ENCODE data around the gene FAM186B.

Gene FAM186B

DNA sequence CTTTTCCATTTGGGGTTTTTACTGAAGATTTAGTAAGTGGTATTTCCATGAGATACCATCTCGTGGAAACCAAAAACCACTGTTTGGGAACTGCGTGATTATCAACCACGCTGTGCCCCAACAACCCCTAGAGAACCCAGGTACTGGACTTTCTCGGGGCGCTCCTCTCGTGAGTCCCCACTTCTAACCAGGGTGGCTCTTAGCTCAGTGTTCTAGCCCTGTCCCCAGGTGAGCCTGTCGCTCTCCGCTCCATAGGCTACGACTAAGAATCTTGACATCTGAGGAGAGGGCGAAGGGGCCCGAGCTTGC is 38.2 kb downstream of the FAM186B start:
- Histone ChIP-seq H3K27me3 (ENCODE audit: low read depth, low read length) (no peaks in the 10 kb centered on the region), H3K79me2 (ENCODE audit: low read length) (peaks cover 32% of the 10 kb centered on the region), H3K4me3 (ENCODE audit: low read length) (peak overlapping the region; percentile 97), H3K9me3 (ENCODE audit: insufficient read depth, low read length) (no peaks in the 10 kb centered on the region), H2AFZ (ENCODE audit: low read depth, low read length) (peak overlapping the region; percentile 94), H3K36me3 (replicated peaks; ENCODE audit: low read depth, low read length) (peaks cover 16% of the 10 kb centered on the region), H3K4me2 (ENCODE audit: low read length) (peak overlapping the region; percentile 92), H3K27ac (ENCODE audit: low read length) (peak overlapping the region; percentile 74), H3K9ac (ENCODE audit: low read length) (peak overlapping the region; percentile 96), H3K4me1 (ENCODE audit: low read length) (peaks cover 10% of the 10 kb centered on the region), H4K20me1 (ENCODE audit: insufficient read depth, low read length) (no peaks in the 10 kb centered on the region)
- TF ChIP-seq EZH2phosphoT487 (IDR thresholded peaks at IDR 0.05; ENCODE audit: low read depth): no peak
- TF ChIP-seq, protein P1, sequence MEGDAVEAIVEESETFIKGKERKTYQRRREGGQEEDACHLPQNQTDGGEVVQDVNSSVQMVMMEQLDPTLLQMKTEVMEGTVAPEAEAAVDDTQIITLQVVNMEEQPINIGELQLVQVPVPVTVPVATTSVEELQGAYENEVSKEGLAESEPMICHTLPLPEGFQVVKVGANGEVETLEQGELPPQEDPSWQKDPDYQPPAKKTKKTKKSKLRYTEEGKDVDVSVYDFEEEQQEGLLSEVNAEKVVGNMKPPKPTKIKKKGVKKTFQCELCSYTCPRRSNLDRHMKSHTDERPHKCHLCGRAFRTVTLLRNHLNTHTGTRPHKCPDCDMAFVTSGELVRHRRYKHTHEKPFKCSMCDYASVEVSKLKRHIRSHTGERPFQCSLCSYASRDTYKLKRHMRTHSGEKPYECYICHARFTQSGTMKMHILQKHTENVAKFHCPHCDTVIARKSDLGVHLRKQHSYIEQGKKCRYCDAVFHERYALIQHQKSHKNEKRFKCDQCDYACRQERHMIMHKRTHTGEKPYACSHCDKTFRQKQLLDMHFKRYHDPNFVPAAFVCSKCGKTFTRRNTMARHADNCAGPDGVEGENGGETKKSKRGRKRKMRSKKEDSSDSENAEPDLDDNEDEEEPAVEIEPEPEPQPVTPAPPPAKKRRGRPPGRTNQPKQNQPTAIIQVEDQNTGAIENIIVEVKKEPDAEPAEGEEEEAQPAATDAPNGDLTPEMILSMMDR (IDR thresholded peaks at IDR 0.05; ENCODE audit: low read depth, low read length): no peak

DNA sequence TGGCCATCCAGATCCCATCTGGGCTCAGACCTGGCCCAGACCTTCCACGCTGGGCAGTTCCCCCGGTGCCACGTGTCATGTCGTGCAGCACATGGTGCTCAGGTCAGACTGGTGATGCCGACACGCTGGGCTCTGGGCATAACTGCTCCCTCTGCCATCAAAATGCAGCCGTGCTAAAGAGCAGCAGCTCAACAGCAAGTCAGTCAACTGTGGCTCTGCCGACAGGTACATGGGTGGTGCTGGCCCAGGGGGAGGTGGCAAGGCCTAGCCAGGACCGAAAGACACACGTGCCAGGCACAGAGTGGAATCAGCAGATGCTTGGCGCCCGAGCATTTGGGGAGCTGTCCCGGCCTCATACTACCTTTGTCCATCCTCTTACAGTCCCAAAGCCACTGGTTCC is 39.1 kb downstream of the FAM186B start:
- H3K9me3 ChIP-seq (ENCODE audit: insufficient read depth, low read length): no peaks in the 10 kb centered on the region
- TF ChIP-seq, protein P1 (IDR thresholded peaks at IDR 0.05; ENCODE audit: low read depth, low read length): no peak
- no peak for TF ChIP-seq EZH2phosphoT487 (IDR thresholded peaks at IDR 0.05; ENCODE audit: low read depth)
- H3K79me2 ChIP-seq (ENCODE audit: low read length): peaks cover 32% of the 10 kb centered on the region
- H3K4me3 ChIP-seq (ENCODE audit: low read length): peak overlapping the region; percentile 97; the same call in 1 of the 2 replicates
- H4K20me1 ChIP-seq (ENCODE audit: insufficient read depth, low read length): no peaks in the 10 kb centered on the region
- no peak overlapping the region for H2AFZ ChIP-seq (ENCODE audit: low read depth, low read length)
- peaks cover 20% of the 10 kb centered on the region for H3K36me3 ChIP-seq (replicated peaks; ENCODE audit: low read depth, low read length)
- H3K27me3 ChIP-seq (ENCODE audit: low read depth, low read length): no peaks in the 10 kb centered on the region
- peaks cover 10% of the 10 kb centered on the region for H3K4me1 ChIP-seq (ENCODE audit: low read length)
- no peak overlapping the region for H3K27ac ChIP-seq (ENCODE audit: low read length)
- H3K4me2 ChIP-seq (ENCODE audit: low read length): peak overlapping the region; percentile 92
- no peak overlapping the region for H3K9ac ChIP-seq (ENCODE audit: low read length)

DNA sequence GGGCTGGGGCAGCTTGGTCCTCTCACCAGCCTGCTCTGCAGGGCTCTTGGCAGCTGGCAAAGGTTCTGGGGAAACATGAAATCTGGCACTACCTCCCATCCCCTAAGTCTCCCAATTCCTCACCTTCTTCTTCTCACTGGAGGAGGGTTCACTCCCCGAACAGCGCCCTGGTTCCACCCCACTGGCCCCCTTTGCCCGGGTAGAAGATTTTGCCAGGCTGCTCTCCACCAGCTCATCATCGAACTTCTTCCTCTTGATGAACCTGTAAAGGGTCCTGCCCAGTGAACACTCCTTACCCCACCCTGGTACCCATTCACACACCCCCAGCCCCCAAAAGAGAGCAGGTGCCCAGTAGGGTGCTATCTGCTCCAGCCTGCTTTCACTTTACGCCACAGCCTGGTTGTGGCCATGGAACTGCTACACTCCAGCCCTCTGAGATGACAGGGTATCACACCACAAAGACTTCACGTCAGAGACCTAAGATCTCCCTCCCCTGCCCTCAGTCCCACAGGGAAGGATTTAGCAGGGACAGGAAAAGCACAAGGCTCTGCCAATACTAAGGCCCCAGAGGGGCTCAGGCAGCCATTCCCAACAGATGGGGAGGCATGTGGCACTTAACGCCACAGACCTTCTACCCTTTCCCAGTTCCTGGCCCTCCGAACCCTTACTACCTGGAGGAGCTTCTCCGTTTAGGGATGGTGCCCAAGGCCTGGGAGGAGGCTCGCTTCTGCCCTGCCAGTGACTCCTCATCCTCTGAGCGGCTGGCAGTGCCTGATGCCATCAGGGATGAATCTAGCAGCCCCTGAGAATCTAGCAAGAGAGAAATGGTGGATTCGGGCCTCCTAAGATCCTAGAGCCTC is 39.8 kb downstream of the FAM186B start:
- H3K27ac ChIP-seq (ENCODE audit: low read length): no peak overlapping the region
- peaks cover 10% of the 10 kb centered on the region for H3K4me1 ChIP-seq (ENCODE audit: low read length)
- TF ChIP-seq EZH2phosphoT487 (IDR thresholded peaks at IDR 0.05; ENCODE audit: low read depth): no peak
- TF ChIP-seq, protein P1 (IDR thresholded peaks at IDR 0.05; ENCODE audit: low read depth, low read length): no peak
- no peaks in the 10 kb centered on the region for H3K27me3 ChIP-seq (ENCODE audit: low read depth, low read length)
- no peak overlapping the region for H3K4me3 ChIP-seq (ENCODE audit: low read length)
- H4K20me1 ChIP-seq (ENCODE audit: insufficient read depth, low read length): no peaks in the 10 kb centered on the region
- H3K9me3 ChIP-seq (ENCODE audit: insufficient read depth, low read length): no peaks in the 10 kb centered on the region
- H3K9ac ChIP-seq (ENCODE audit: low read length): no peak overlapping the region
- H3K79me2 ChIP-seq (ENCODE audit: low read length): peaks cover 30% of the 10 kb centered on the region
- no peak overlapping the region for H3K4me2 ChIP-seq (ENCODE audit: low read length)
- H3K36me3 ChIP-seq (replicated peaks; ENCODE audit: low read depth, low read length): peaks cover 26% of the 10 kb centered on the region
- no peak overlapping the region for H2AFZ ChIP-seq (ENCODE audit: low read depth, low read length)

DNA sequence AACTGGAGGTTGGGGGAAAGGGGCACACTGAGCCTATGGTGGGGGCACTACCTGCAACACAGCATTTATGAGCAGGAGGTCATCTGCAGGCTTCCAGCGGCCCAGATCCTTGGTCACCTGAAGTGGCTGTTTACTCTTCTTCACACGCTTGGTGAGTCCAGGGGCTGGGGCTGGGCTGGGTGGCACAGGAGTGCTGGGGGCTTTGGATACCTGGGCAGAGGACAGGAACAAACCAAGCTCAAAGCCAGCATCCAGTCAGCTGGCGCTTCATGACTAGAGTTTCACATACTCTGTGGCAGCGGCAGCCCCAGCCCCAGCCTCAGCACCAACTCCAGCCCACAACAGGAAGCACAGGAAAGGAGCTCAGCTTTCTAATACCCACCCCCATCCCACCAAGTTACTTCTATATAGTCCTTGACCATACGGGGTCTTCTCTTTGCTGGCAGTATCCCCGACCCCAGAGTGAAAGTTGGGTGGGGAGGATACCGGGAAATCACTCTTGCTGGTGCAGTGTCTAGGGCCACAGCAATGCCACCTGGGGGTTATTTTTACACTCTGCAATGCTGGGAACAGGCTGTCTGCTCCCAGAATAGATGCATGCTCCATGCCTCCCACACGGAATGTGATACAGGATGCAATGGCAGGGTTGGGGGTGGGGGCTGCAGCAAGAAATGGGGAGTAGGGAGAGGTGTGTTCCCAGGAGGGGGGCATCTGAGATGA is 40.6 kb downstream of the FAM186B start:
- no peak overlapping the region for H3K4me2 ChIP-seq (ENCODE audit: low read length)
- peaks cover 32% of the 10 kb centered on the region for H3K36me3 ChIP-seq (replicated peaks; ENCODE audit: low read depth, low read length)

More for the DNA sequence above, 40.6 kb downstream of the FAM186B start:
- H3K27me3 ChIP-seq (ENCODE audit: low read depth, low read length): no peaks in the 10 kb centered on the region
- TF ChIP-seq, protein P1 (IDR thresholded peaks at IDR 0.05; ENCODE audit: low read depth, low read length): no peak
- TF ChIP-seq EZH2phosphoT487 (IDR thresholded peaks at IDR 0.05; ENCODE audit: low read depth): no peak
- H3K9me3 ChIP-seq (ENCODE audit: insufficient read depth, low read length): no peaks in the 10 kb centered on the region
- H3K9ac ChIP-seq (ENCODE audit: low read length): no peak overlapping the region
- no peaks in the 10 kb centered on the region for H4K20me1 ChIP-seq (ENCODE audit: insufficient read depth, low read length)
- H3K79me2 ChIP-seq (ENCODE audit: low read length): peaks cover 26% of the 10 kb centered on the region
- H3K27ac ChIP-seq (ENCODE audit: low read length): no peak overlapping the region
- no peak overlapping the region for H2AFZ ChIP-seq (ENCODE audit: low read depth, low read length)
- no peak overlapping the region for H3K4me3 ChIP-seq (ENCODE audit: low read length)
- peaks cover 10% of the 10 kb centered on the region for H3K4me1 ChIP-seq (ENCODE audit: low read length)
